K562 (cell line): ENCODE results near the gene PGPEP1. TPM values are rescaled to one million over a fixed set of nuclear protein-coding genes. Genes with fewer than 3 reads are reported as not detected.
"Not testable (repeated sequence)": the region's sequence is repeated elsewhere in the genome, so short reads cannot be mapped to it uniquely, and the experiment has no call there.

Experiments used
- ATAC-seq: fragments of 200-7000 bp; cut with Tn5 transposase; 3 replicates; pipeline ENCODE4 v1.9.1; 2020; ENCODE audit warnings: moderate library complexity
- BruUV-seq: library from RNA; stranded (reverse); fragments of 400-500 nt; replicated peaks from 2 replicates; lab custom pipeline; 2021; lab: Mats Ljungman, UMichigan
- CTCF ChIA-PET: fragments of 300-600 bp; formaldehyde crosslinking; extraction: SDS; loops from one replicate; lab custom pipeline; 2021; ENCODE audit warnings: low intra/inter-chr PET ratio; lab: Yijun Ruan, JAX
- POLR2A ChIA-PET: fragments of 300-600, 350-650 bp; sonication (Branson Sonifier 250); formaldehyde crosslinking; extraction: SDS; loops from one replicate; lab custom pipeline; 2021; ENCODE audit warnings: antibody characterized with exemption, inconsistent platforms; lab: Yijun Ruan, JAX
- DNase-seq, 4 experiments: peaks; one replicate each; pipeline versions ENCODE4 v3.0.0 to v3.0.0-alpha.2; 2011 to 2018; ENCODE audit warnings: low spot score in 3 of 4, mixed read lengths in 3 of 4; ENCODE audit errors: extremely low read depth in 1 of 4
- FAIRE-seq: peaks from 2 replicates; lab custom pipeline; 2011; peaks lifted over from hg19 to GRCh38; lab: Jason Lieb, UNC
- H2AFZ ChIP-seq: 2 replicates; pipeline ENCODE4 v1.6.0; 2011; ENCODE audit warnings: low read depth, low read length, control low read depth, inconsistent platforms
- H3K27ac ChIP-seq: fragments of 200-600 bp; 3 replicates; pipeline ENCODE4 v1.8.0; 2011; ENCODE audit warnings: low read depth, mild to moderate bottlenecking, control low read depth, inconsistent platforms, low read length, moderate library complexity, mixed read lengths; ENCODE audit errors: extremely low read depth
- H3K27me3 ChIP-seq, 2 experiments: fragments of 300-600 bp in 1 of 2; 2 replicates in 1 of 2; 3 replicates in 1 of 2; pipeline versions ENCODE4 v1.6.0 to v1.8.0; 2011; ENCODE audit warnings: inconsistent platforms in 2 of 2, low read length in 2 of 2, mild to moderate bottlenecking in 1 of 2, mixed read lengths in 1 of 2, moderate library complexity in 1 of 2; ENCODE audit not compliant: control insufficient read depth in 2 of 2, insufficient read depth in 2 of 2
- H3K36me3 ChIP-seq: fragments of 300-600 bp; 3 replicates; pipeline ENCODE4 v1.8.0; 2011; ENCODE audit warnings: mild to moderate bottlenecking, low read length, inconsistent platforms; ENCODE audit not compliant: control insufficient read depth, insufficient read depth
- H3K4me1 ChIP-seq, 2 experiments: fragments of 200-600 bp in 1 of 2; replicated peaks in 1 of 2; 2 replicates in 1 of 2; 3 replicates in 1 of 2; pipeline versions ENCODE4 v1.5.1 to v1.8.0; 2011; ENCODE audit warnings: inconsistent platforms in 2 of 2, low read length in 2 of 2, mild to moderate bottlenecking in 1 of 2, mixed read lengths in 1 of 2, moderate library complexity in 1 of 2; ENCODE audit not compliant: control insufficient read depth in 2 of 2, insufficient read depth in 2 of 2
- H3K4me2 ChIP-seq: 2 replicates; pipeline ENCODE4 v1.6.1; 2011; ENCODE audit warnings: low read length, control low read depth, inconsistent platforms, mixed read lengths; ENCODE audit not compliant: insufficient read depth
- H3K4me3 ChIP-seq: fragments of 200-600 bp; sonication (generic), shearing (Covaris generic); 2 replicates; pipeline ENCODE4 v1.5.1; 2016; ENCODE audit warnings: control low read depth, inconsistent platforms
- H3K79me2 ChIP-seq: fragments of 200-600 bp; 3 replicates; pipeline ENCODE4 v1.8.0; 2011; ENCODE audit warnings: low read length, inconsistent platforms; ENCODE audit not compliant: control insufficient read depth, insufficient read depth
- H3K9ac ChIP-seq, 2 experiments: 2 replicates each; pipeline versions ENCODE4 v1.6.0 to v1.6.1; 2011; ENCODE audit warnings: low read depth in 2 of 2, low read length in 2 of 2, control low read depth in 1 of 2, inconsistent platforms in 1 of 2, mild to moderate bottlenecking in 1 of 2, mixed read lengths in 1 of 2; ENCODE audit not compliant: insufficient read depth in 1 of 2
- H3K9me1 ChIP-seq: one replicate; pipeline ENCODE4 v1.6.0; 2011; ENCODE audit warnings: inconsistent platforms, mild to moderate bottlenecking, low read length, moderate library complexity; ENCODE audit not compliant: control insufficient read depth, insufficient read depth
- H3K9me3 ChIP-seq: replicated peaks from 2 replicates; pipeline ENCODE4 v1.5.1; 2011; ENCODE audit warnings: low read depth, low read length, inconsistent platforms; ENCODE audit not compliant: control insufficient read depth, insufficient read depth
- H4K20me1 ChIP-seq: replicated peaks from 2 replicates; pipeline ENCODE4 v1.6.1; 2011; ENCODE audit warnings: low read length, inconsistent platforms, mixed read lengths; ENCODE audit not compliant: control insufficient read depth, insufficient read depth
- NCOA1 ChIP-seq: fragments of 450-650 bp; IDR thresholded peaks from 2 replicates; pipeline ENCODE4 v1.6.1; 2016; ENCODE audit warnings: low read depth
- TAF1 ChIP-seq: IDR thresholded peaks from 2 replicates; pipeline ENCODE4 v1.6.1; 2011; ENCODE audit warnings: mild to moderate bottlenecking, low read length, moderate library complexity; ENCODE audit not compliant: insufficient read depth, control insufficient read depth, severe bottlenecking; ENCODE audit errors: extremely low read depth
- ZNF507 ChIP-seq: conservative IDR thresholded peaks from 2 replicates; pipeline ENCODE4 v1.6.1; 2017; ENCODE audit warnings: missing genetic modification characterization, missing compliant biosample characterization
- WGBS: fragments of 100-300 bp; shearing (Covaris generic); methylation state at CpG from one replicate; pipeline ENCODE4 v1.1.6; 2016; ENCODE audit warnings: low coverage, mixed read lengths; ENCODE audit not compliant: insufficient coverage; ENCODE audit errors: missing lambda C conversion rate; 5-methylcytosine and 5-hydroxymethylcytosine counted together
- in situ Hi-C: fragments of 300-500 bp; cut with MboI; formaldehyde crosslinking; loops from 4 replicates; pipeline ENCODE4 v1.15.0; 2018; ENCODE audit warnings: inconsistent platforms, mixed read lengths
- intact Hi-C: fragments of 100-400 bp; cut with micrococcal nuclease; formaldehyde crosslinking; loops from 2 replicates; pipeline ENCODE4 v1.14.2; 2022
- polyA plus RNA-seq, 8 experiments: library from polyadenylated mRNA; depleted of rRNA in 4 of 8; stranded (reverse) in 5 of 8; unstranded in 3 of 8; fragments of >200 nt; fragmentation: Nextera tagmentation in 2 of 8; fragmentation: Illumina TruSeq in 1 of 8; extraction: Ambion mirVana in 2 of 8; extraction: Trizol in 1 of 8; gene quantifications; 2 replicates each; pipeline versions ENCODE4 v1.2.1 to v1.2.3, GENCODE V29; 2011 to 2014; ENCODE audit warnings: inconsistent platforms in 1 of 8, missing spikeins in 1 of 8
- total RNA-seq, 7 experiments: library from RNA; depleted of rRNA in 6 of 7; stranded (reverse); fragments of >200 nt in 6 of 7; fragmentation: Illumina TruSeq in 2 of 7; extraction: Trizol in 2 of 7; gene quantifications; 2 replicates each; pipeline versions ENCODE4 v1.2.1 to v1.2.3, GENCODE V29; 2011 to 2021; ENCODE audit warnings: low replicate concordance in 1 of 7

The PGPEP1 gene
- total and polyA plus RNA-seq, 9 of the 15 experiments (the other 6 are each of a cell fraction or from before 2014, with no cell fraction given), result 10.0 to 69.6 (median 33.5) TPM

- TF ChIP-seq TAF1 (no peak), ZNF507 (no peak), NCOA1 (no peak)
These were observed 13.1 kb downstream of the PGPEP1 start (continued) for GRCh38 chr19:18353378-18354005.

- BruUV-seq, FAIRE-seq, H3K27me3 ChIP-seq, H3K4me2 ChIP-seq, in situ Hi-C loops, H4K20me1 ChIP-seq, DNase-seq, H3K4me3 ChIP-seq, H3K9ac ChIP-seq, ATAC-seq, H3K4me1 ChIP-seq, H3K9me3 ChIP-seq, CTCF ChIA-PET, H3K9me1 ChIP-seq, H3K27ac ChIP-seq, intact Hi-C loops, H2AFZ ChIP-seq: not testable (repeated sequence)
- H3K36me3 ChIP-seq, result peaks cover 62% of the 10 kb centered on the region
- WGBS, result 97% methylated on average over 6 of the region's 7 CpGs
- POLR2A ChIA-PET, result interaction anchor here (0.6 to 2.4 kb wide), 5 partner anchors 10 to 91 kb away, joined by 3 to 15 read pairs (median 4); partner anchors contain the start of gene GDF15
- H3K79me2 ChIP-seq, result peaks cover 11% of the 10 kb centered on the region; the same call in 2 of the 3 replicates
These were observed 14.3 kb downstream of the PGPEP1 start for GRCh38 chr19:18354743-18355142.
